HG02885 (cell line): ENCODE measurements around the gene CEP112.
"Not testable (repeated sequence)": the region's sequence is repeated elsewhere in the genome, so short reads cannot be mapped to it uniquely, and the experiment has no call there.

Experiments used
- ATAC-seq: cut with Tn5 transposase; IDR thresholded peaks from one replicate; pipeline ENCODE4 v1.9.1; 2021; ENCODE audit warnings: mild to moderate bottlenecking; ENCODE audit not compliant: unreplicated experiment, poor library complexity

CEP112 gene

DNA sequence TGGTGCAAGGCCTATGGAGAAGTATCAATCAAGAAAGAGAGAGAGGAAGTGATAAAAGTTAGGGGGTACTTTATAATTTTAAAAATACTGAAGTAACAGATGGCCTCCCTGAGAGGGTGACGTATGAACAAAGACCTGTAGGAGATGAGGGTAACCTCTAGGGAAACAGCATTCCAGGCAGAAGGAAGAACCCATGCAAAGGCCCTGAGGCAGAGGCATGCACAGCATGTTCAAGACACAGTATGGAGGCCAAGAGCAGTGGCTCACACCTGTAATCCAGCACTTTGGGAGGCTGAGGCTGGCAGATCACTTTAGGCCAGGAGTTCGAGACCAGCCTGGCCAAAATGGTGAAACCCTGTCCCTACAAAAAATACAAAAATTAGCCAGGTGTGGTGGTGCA, 437.9 kb downstream of the CEP112 start:
- no peak for ATAC-seq

GRCh38 chr17:65753348-65753747, 438.6 kb downstream of the CEP112 start:
- ATAC-seq, result no peak

- no peak for ATAC-seq
Measured at GRCh38 chr17:65751263-65751662, 440.7 kb downstream of the CEP112 start.

- no peak for ATAC-seq
Measured at GRCh38 chr17:65750631-65751115, 441.3 kb downstream of the CEP112 start.

DNA sequence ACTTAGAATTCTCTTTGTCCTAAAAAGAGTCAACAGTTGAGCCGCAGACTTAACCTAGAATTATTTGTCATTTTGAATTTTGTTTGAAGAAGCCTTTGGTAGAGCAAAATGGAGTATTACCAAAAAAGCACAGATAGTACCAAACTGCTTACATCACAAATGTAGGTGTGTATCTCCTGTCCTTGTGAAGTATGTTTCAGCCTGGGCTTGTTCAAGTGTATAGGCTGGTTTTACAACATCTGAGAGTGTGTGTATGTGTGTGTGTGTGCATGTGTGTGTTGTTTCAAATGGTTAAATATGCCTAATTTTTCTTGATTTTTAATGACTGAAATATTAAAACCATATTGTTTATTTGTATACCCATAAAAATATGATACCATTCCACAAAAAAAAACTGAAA, 441.8 kb downstream of the CEP112 start:
- no peak for ATAC-seq

DNA sequence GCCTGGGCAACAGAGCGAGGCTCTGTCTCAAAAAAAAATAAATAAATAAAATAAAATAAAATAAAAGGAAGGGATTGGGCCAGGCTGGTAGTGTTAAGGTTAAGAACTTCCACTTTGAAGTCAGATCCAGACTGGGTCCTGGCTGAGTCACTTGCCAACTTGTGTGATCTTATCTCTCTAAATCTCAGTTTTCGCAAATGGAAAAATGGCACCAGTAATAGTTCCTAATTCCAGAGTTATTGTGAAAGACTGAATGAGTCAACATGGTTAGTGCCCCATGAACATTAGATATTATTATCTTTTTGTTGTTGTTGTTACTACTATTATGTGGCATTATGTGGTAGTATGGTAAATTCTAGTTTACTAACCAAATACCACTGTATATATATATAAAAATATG, 442.5 kb downstream of the CEP112 start:
- ATAC-seq, result no peak

DNA sequence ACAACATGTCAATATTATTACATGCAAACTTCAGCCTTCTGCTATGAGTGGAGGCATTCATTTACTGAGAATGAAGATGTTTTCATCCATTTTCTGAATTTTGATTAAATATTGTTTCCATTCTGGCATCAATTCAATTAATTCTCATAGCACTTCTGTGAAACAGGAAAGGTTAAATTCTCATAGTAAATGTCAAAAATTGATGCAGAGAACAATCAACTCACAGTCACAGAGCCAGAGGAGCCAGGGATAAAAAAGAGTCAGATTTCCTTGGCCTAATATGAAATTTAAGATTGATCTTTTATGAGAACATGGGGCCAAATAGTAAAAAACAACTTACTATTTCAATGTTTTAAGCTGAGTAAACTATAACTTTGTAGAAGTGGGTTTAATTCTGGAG, 446.7 kb downstream of the CEP112 start:
- no peak for ATAC-seq

DNA sequence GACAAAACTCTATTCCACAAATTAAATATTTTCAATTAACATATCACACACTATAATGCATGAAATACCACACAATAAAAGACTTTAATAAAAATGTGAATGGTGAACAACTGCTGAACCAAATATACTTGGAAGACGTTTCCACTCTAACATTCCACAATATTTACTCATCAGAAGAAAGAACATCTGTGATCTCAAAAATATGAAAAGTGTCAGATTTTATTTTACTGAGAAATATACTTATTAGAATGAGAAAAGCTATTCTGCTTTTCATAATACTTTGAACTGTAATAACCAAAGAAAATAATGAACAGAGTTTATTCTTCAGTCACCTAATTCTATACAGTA, 448.7 kb downstream of the CEP112 start:
- ATAC-seq, result no peak

DNA sequence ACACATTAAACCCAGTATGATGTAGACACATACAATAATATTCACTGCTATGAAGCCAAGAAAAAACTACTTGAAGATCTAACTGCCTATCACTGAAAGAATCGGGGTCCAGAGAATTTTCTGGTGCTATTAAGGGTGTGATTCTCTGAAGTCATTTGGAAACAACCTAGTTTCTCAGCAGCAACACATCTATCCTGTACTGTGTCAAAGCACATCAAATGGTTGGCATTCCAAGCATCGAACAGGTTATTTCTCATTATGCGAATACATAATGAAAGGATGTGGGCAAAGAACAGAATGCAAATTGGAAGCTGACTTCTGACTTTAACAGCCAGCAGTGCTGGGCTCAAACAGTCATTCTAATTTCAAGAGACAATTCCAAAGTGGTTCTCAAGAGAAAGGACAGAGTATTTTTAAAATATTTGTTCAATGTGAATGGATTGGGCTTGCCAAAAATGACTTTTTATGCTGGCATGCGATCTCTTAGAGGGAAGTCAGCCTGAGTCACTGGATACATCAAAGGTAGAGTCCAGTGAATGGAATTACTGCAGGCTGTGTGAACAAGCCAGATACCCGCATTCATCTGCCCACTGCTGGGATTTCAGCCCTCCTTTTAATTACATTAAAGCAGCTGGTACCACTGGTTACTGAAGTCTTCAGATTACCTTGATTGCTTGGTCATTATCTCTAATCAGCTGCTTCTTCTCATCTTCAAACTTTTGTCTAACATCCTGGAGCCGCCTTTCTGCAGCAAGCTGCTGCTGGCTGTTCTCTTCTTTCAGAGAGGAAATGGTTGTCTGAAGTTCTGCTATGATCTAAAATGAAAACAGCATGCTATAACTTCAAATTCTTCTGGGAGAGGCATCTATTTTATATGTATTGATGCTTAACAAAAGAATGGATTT, 449.3 kb downstream of the CEP112 start:
- ATAC-seq, result no peak

- no peak for ATAC-seq
Measured at GRCh38 chr17:65741710-65742109, 450.2 kb downstream of the CEP112 start.

GRCh38 chr17:65739034-65739433, 452.9 kb downstream of the CEP112 start:
- no peak for ATAC-seq

- no peak for ATAC-seq
Measured at GRCh38 chr17:65737451-65737850, 454.5 kb downstream of the CEP112 start.

GRCh38 chr17:65733314-65733713, 458.6 kb downstream of the CEP112 start:
- ATAC-seq, result no peak

DNA sequence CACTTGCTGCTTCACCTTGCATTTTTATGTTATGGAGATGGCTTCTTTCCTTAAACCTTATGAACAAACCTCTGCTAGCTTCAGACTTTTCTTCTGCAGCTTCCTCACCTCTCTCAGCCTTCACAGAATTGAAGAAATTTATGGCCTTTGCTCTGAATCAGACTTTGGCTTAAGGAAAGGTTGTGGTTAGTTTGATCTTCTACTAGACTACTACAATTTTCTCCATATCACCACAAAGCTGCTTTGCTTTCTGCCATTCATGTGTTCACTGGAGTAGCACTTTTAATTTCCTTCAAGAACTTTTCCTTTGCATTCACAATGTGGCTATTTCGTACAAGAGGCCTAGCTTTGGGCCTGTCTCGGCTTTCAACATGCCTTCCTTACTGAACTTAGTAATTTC, 459.3 kb downstream of the CEP112 start:
- ATAC-seq, result not testable (repeated sequence)

DNA sequence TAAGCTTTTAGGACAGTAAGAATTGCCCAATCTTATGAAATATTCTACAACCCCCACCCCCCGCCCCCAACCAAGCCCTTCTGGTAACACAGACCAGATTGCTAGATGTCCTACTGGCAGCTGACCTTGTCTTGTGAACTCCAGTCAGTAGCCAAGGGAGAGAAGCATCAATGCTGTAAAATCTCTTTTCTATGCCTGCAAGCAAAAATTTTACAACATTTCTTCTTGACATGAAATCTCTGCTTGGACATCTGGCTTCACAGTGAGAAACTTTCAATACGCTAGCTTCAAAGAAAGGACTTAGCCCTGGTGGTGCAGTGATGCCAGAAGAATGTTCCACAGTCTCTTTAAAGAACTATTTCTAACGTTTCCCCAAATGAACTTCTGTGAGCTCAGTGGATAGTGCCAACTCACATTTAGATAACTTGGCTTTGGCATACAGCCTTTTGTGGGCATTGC, 461.2 kb downstream of the CEP112 start:
- no peak for ATAC-seq

DNA sequence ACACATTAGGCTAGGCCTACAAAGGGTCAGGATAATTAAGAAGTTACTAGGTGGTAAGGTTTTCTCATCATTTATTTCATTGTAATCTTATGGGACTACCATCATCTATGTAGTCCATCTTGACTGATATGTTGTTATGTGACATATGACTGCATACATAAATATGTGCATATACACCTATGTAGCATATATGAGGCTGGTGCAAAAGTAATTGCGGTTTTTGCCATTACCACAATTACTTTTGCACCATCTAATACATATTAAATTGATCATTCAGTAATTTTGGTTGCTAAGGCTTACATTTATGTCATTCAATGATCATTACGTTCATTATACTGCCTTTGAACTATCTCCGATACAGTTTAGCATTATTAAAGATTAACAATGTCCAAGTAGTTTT, 462.7 kb downstream of the CEP112 start:
- no peak for ATAC-seq

DNA sequence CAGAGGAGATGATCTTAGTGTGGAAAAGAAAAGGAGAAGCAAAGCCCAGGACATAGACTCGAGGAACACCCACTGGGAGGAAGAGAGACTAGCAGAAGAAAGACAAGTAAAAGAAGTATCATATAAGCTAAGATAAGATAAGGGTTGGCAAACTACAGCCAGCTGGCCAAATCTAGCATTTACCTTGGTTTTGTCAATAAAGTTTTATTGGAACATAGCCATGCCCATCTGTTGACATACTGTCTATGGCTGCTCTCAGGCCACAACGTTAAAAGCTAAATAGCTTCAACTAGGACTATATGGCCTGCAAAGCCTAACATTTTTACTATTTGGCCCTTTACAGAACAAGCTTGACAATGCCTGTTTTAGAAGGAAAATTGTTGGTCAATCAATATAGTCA, 464.1 kb downstream of the CEP112 start:
- ATAC-seq, result no peak

DNA sequence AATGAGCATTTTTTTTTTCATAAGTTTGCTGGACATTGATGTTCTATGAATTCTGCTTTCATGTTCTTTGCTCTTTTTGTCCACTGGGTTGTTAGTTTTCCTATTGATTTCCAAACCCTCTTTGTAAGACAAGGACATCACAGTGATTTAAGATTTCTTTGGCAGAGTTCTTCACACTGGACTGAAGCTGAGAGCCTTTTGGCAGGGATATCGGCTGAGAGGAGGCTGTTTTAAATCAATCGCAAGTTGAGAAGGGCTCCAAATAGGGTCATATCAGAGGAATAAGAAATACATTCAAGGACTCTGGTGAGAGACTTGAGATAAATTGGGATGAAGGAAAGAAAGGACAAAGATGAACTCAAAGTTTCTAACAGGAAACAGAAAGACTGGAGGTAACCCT, 464.7 kb downstream of the CEP112 start:
- no peak for ATAC-seq

DNA sequence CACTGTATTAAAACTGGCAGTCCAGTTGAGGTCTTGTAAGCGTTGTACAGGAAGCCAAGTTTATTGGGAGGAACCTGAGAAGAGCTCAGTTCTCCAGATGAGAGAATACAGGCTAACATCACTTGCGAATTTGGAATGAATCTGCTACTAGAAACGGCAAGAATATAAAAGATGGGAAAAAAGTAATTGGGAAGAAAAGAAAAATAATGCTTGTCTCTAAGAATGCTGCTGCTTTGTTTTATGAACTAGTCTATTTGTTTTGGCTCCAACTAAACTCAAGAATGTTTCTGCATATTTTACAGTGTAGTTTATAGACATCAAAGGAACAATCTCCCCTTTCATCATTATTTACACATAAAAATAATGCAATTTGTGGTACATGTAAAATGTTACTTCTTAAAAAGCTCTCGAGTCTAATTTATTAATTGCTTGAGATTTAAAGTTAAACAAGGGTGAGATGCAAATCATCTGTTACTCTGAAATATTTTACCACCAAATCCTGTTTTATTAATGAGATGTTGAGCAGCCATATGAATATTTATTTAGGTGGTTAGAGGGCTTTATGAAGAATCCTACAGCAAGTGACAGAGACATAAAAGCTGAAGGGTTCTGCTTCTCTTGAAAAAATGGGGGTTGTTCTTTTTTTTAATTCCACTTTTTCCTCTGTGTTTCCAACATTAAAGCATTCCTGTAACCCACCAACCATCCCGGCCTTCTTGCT, 468.3 kb downstream of the CEP112 start:
- ATAC-seq, result no peak

DNA sequence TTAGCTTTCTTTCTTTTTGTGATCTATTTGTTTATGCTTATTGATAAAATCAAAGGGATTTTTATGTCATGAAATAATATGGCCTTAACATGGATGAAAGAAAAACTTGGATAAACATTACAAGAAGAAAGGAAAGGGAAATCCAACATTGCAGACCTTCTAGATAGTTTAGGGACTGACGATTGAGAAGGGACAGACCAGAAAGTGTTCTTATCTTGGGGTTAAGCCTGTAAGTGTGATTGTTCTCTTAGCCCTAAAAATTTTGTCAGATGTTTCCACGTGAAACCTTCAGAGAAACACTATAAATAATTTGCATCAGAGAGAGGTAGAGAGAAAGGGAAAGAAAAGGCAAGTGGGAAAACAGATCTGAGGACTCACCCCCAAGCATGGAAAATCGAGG, 473.3 kb downstream of the CEP112 start:
- ATAC-seq, result no peak
